Liver (tissue), 9 donors: ENCODE data around the gene KRTAP2-1. TPM values are rescaled to one million over a fixed set of nuclear protein-coding genes. Genes with fewer than 3 reads are reported as not detected.
"Not testable (repeated sequence)": the region's sequence is repeated elsewhere in the genome, so short reads cannot be mapped to it uniquely, and the experiment has no call there.

ENCODE experiments used
- DNase-seq: peaks from one replicate; pipeline ENCODE4 v3.0.0-alpha.2; 2017; ENCODE audit warnings: low spot score
- H3K27ac ChIP-seq, 2 donors: one replicate each; pipeline ENCODE4 v1.7.0; 2013; ENCODE audit warnings: inconsistent platforms in 2 of 2, low read length in 2 of 2, control low read depth in 1 of 2, low read depth in 1 of 2, mild to moderate bottlenecking in 1 of 2
- H3K27me3 ChIP-seq, 4 donors: one replicate each; pipeline versions ENCODE4 v1.6.1 to v1.7.0; 2013; ENCODE audit warnings: low read length in 3 of 4, inconsistent platforms in 1 of 4, mild to moderate bottlenecking in 1 of 4, moderate library complexity in 1 of 4; ENCODE audit not compliant: control insufficient read depth in 4 of 4, insufficient read depth in 4 of 4
- H3K36me3 ChIP-seq, 4 donors: one replicate each; pipeline versions ENCODE4 v1.6.1 to v1.7.0; 2013; ENCODE audit warnings: low read length in 3 of 4, mild to moderate bottlenecking in 3 of 4, low read depth in 1 of 4, moderate library complexity in 1 of 4; ENCODE audit not compliant: control insufficient read depth in 4 of 4, insufficient read depth in 3 of 4
- H3K4me1 ChIP-seq, 4 donors: one replicate each; pipeline versions ENCODE4 v1.6.1 to v1.7.0; 2013; ENCODE audit warnings: low read length in 3 of 4, mild to moderate bottlenecking in 3 of 4, moderate library complexity in 1 of 4; ENCODE audit not compliant: control insufficient read depth in 4 of 4, insufficient read depth in 4 of 4
- H3K4me3 ChIP-seq, 3 donors: one replicate each; pipeline versions ENCODE4 v1.6.1 to v1.7.0; 2013; ENCODE audit warnings: low read length in 3 of 3, control low read depth in 1 of 3, low read depth in 1 of 3, mild to moderate bottlenecking in 1 of 3
- H3K9ac ChIP-seq, 2 donors: one replicate each; pipeline ENCODE4 v1.7.0; 2013; ENCODE audit warnings: low read length in 2 of 2, mild to moderate bottlenecking in 2 of 2, moderate library complexity in 2 of 2, control low read depth in 1 of 2, low read depth in 1 of 2
- H3K9me3 ChIP-seq, 4 donors: one replicate each; pipeline versions ENCODE4 v1.6.1 to v1.7.0; 2013; ENCODE audit warnings: low read length in 3 of 4; ENCODE audit not compliant: control insufficient read depth in 4 of 4
- EGR1 ChIP-seq, 2 donors: IDR thresholded peaks; 2 replicates each; pipeline ENCODE4 v1.6.1; 2016 to 2018; ENCODE audit warnings: antibody characterized with exemption in 2 of 2, low read depth in 2 of 2
- FOXA1 ChIP-seq: IDR thresholded peaks from 2 replicates; pipeline ENCODE4 v1.6.1; 2016; ENCODE audit warnings: antibody characterized with exemption
- FOXA2 ChIP-seq: IDR thresholded peaks from 2 replicates; pipeline ENCODE4 v1.6.1; 2016; ENCODE audit warnings: antibody characterized with exemption
- GABPA ChIP-seq, 2 donors: IDR thresholded peaks in 1 of 2; conservative IDR thresholded peaks in 1 of 2; 2 replicates each; pipeline ENCODE4 v1.6.1; 2016; ENCODE audit warnings: antibody characterized with exemption in 2 of 2, mild to moderate bottlenecking in 1 of 2, moderate library complexity in 1 of 2
- HNF4A ChIP-seq, 2 donors: conservative IDR thresholded peaks; 2 replicates each; pipeline ENCODE4 v1.6.1; 2016; ENCODE audit warnings: antibody characterized with exemption in 2 of 2, mild to moderate bottlenecking in 2 of 2
- HNF4G ChIP-seq: IDR thresholded peaks from 2 replicates; pipeline ENCODE4 v1.6.1; 2016; ENCODE audit warnings: antibody characterized with exemption
- JUND ChIP-seq, 2 donors: IDR thresholded peaks; 2 replicates each; pipeline ENCODE4 v1.6.1; 2016; ENCODE audit warnings: antibody characterized with exemption in 2 of 2
- NR2F2 ChIP-seq: IDR thresholded peaks from 2 replicates; pipeline ENCODE4 v1.6.1; 2016; ENCODE audit warnings: antibody characterized with exemption
- RAD21 ChIP-seq, 2 donors: IDR thresholded peaks; 2 replicates each; pipeline ENCODE4 v1.6.1; 2016; ENCODE audit warnings: antibody characterized with exemption in 2 of 2, mild to moderate bottlenecking in 2 of 2
- RXRA ChIP-seq, 2 donors: IDR thresholded peaks; 2 replicates each; pipeline ENCODE4 v1.6.1; 2017 to 2018; ENCODE audit warnings: antibody characterized with exemption in 2 of 2, mild to moderate bottlenecking in 1 of 2
- SP1 ChIP-seq: IDR thresholded peaks from 2 replicates; pipeline ENCODE4 v1.6.1; 2018; ENCODE audit warnings: antibody characterized with exemption, mild to moderate bottlenecking
- TAF1 ChIP-seq: conservative IDR thresholded peaks from 2 replicates; pipeline ENCODE4 v1.6.1; 2016; ENCODE audit warnings: antibody characterized with exemption, mild to moderate bottlenecking
- YY1 ChIP-seq: IDR thresholded peaks from 2 replicates; pipeline ENCODE4 v1.6.1; 2016; ENCODE audit warnings: antibody characterized with exemption, mild to moderate bottlenecking
- WGBS: extraction: QIAGEN DNeasy Blood & Tissue Kit; methylation state at CpG from one replicate; pipeline ENCODE4 v1.1.7; 2013; 5-methylcytosine and 5-hydroxymethylcytosine counted together
- polyA plus RNA-seq, 2 donors: library from polyadenylated mRNA; stranded (reverse) in 1 of 2; unstranded in 1 of 2; fragments of 200-250 nt in 1 of 2; fragments of >200 nt in 1 of 2; fragmentation: Nextera tagmentation in 1 of 2; extraction: Ambion mirVana in 1 of 2; gene quantifications; one replicate each; pipeline versions ENCODE4 v1.2.1 to v1.2.3, GENCODE V29; 2013 to 2015
- total RNA-seq, 2 donors: library from RNA; depleted of rRNA; stranded (reverse); fragments of >200 nt; gene quantifications; one replicate each; pipeline ENCODE4 v1.2.3, GENCODE V29; 2014
- TF ChIP-seq, protein P1 (sequence below): IDR thresholded peaks from 2 replicates; pipeline ENCODE4 v1.6.1; 2016; ENCODE audit warnings: antibody characterized with exemption
- TF ChIP-seq, protein P2 (sequence below): IDR thresholded peaks from 2 replicates; pipeline ENCODE4 v1.6.1; 2016; ENCODE audit warnings: antibody characterized with exemption
- TF ChIP-seq, protein P3 (sequence below): IDR thresholded peaks from 2 replicates; pipeline ENCODE4 v1.6.1; 2016; ENCODE audit warnings: antibody characterized with exemption, mild to moderate bottlenecking
- TF ChIP-seq, protein P4 (sequence below): fragments of 150-350 bp; IDR thresholded peaks from 2 replicates; pipeline ENCODE4 v1.5.1; 2017; ENCODE audit warnings: improper control_type of control experiment, low read depth, low read length; ENCODE audit not compliant: missing input control
- TF ChIP-seq, protein P5 (sequence below): IDR thresholded peaks from 2 replicates; pipeline ENCODE4 v1.6.1; 2016; ENCODE audit warnings: antibody characterized with exemption
- donor health status: healthy.
- donor health status: healthy.
- donor health status: healthy.
- donor health status: healthy.
- donor health status: healthy.

KRTAP2-1 gene
- total and polyA plus RNA-seq, 4 donors: not detected

DNA sequence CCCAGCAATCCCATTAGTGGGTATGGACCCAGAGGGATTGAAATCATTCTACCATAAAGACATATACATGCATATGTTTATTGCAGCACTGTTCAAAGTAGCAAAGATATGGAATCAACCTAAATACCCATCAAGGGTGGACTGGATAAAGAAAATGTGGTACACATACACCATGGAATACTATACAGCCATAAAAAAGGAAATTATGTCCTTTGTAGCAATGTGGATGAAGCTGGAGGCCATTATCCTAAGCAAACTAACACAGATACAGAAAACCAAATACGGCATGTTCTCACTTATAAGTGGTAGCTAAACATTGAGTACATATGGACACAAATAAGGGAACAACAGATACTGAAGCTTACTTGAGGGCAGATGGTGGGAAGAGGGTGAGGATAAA, 10.4 kb upstream of the KRTAP2-1 start:
- no peaks in the 10 kb centered on the region for H3K36me3 ChIP-seq
- WGBS: 88% methylated on average over 1 of the region's 1 CpG

DNA sequence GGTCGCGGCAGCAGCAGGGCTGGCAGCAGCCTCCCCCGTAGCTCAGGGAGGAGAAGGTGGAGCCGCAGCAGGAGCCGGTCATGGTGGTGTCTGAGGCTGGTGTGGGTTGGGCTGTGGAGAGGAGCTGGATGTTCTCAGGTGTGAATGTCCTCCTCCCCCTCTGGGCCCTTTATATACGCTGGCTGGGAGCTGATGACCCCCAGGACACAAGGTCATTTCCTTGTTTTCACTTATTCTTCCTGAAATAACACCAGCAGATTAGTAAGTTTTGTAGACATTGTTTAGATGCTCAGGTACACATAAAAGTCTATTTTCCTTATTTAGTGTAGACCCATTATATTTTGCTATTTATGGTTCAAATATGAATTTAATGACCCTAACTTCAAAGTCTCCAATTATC, 8.0 kb upstream of the KRTAP2-1 start, which contains the start of gene KRTAP2-2:
Gene KRTAP2-2, minus strand, starts transcription at position 101 of the 400 bp plus-strand sequence. Its CDS starts 19 bp downstream, at position 82.
- not testable (repeated sequence) for H3K36me3 ChIP-seq, H3K27me3 ChIP-seq, H3K4me1 ChIP-seq, H3K4me3 ChIP-seq, DNase-seq, H3K27ac ChIP-seq, H3K9ac ChIP-seq, H3K9me3 ChIP-seq
- WGBS: 27% methylated on average over 1 of the region's 6 CpGs

More for the DNA sequence above, 10.4 kb upstream of the KRTAP2-1 start:
- Histone ChIP-seq H3K9me3 (no peaks in the 10 kb centered on the region), H3K27me3 (peaks cover 0 to 9% (median 0%) of the 10 kb centered on the region in 4 donors), H3K4me1 (no peaks in the 10 kb centered on the region), H3K9ac (no peak overlapping the region), H3K27ac (no peak overlapping the region), H3K4me3 (no peak overlapping the region)
- no peak for DNase-seq
- TF ChIP-seq FOXA1 (no peak), GABPA (IDR thresholded peaks at IDR 0.05 in 1 of 2, conservative IDR thresholded peaks at IDR 0.05 in 1 of 2) (no peak), TAF1 (no peak), NR2F2 (no peak), JUND (IDR thresholded peaks at IDR 0.05) (no peak), RXRA (IDR thresholded peaks at IDR 0.05) (no peak), YY1 (no peak), FOXA2 (no peak), HNF4A (conservative IDR thresholded peaks at IDR 0.05) (no peak), EGR1 (IDR thresholded peaks at IDR 0.05; ENCODE audit: low read depth in 2 of 2) (no peak), HNF4G (no peak), RAD21 (IDR thresholded peaks at IDR 0.05) (no peak), SP1 (no peak)
- TF ChIP-seq, protein P1, sequence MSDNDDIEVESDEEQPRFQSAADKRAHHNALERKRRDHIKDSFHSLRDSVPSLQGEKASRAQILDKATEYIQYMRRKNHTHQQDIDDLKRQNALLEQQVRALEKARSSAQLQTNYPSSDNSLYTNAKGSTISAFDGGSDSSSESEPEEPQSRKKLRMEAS: no peak
- TF ChIP-seq, protein P2, sequence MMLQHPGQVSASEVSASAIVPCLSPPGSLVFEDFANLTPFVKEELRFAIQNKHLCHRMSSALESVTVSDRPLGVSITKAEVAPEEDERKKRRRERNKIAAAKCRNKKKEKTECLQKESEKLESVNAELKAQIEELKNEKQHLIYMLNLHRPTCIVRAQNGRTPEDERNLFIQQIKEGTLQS: no peak
- TF ChIP-seq, protein P3, sequence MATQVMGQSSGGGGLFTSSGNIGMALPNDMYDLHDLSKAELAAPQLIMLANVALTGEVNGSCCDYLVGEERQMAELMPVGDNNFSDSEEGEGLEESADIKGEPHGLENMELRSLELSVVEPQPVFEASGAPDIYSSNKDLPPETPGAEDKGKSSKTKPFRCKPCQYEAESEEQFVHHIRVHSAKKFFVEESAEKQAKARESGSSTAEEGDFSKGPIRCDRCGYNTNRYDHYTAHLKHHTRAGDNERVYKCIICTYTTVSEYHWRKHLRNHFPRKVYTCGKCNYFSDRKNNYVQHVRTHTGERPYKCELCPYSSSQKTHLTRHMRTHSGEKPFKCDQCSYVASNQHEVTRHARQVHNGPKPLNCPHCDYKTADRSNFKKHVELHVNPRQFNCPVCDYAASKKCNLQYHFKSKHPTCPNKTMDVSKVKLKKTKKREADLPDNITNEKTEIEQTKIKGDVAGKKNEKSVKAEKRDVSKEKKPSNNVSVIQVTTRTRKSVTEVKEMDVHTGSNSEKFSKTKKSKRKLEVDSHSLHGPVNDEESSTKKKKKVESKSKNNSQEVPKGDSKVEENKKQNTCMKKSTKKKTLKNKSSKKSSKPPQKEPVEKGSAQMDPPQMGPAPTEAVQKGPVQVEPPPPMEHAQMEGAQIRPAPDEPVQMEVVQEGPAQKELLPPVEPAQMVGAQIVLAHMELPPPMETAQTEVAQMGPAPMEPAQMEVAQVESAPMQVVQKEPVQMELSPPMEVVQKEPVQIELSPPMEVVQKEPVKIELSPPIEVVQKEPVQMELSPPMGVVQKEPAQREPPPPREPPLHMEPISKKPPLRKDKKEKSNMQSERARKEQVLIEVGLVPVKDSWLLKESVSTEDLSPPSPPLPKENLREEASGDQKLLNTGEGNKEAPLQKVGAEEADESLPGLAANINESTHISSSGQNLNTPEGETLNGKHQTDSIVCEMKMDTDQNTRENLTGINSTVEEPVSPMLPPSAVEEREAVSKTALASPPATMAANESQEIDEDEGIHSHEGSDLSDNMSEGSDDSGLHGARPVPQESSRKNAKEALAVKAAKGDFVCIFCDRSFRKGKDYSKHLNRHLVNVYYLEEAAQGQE: no peak
- TF ChIP-seq, protein P4, sequence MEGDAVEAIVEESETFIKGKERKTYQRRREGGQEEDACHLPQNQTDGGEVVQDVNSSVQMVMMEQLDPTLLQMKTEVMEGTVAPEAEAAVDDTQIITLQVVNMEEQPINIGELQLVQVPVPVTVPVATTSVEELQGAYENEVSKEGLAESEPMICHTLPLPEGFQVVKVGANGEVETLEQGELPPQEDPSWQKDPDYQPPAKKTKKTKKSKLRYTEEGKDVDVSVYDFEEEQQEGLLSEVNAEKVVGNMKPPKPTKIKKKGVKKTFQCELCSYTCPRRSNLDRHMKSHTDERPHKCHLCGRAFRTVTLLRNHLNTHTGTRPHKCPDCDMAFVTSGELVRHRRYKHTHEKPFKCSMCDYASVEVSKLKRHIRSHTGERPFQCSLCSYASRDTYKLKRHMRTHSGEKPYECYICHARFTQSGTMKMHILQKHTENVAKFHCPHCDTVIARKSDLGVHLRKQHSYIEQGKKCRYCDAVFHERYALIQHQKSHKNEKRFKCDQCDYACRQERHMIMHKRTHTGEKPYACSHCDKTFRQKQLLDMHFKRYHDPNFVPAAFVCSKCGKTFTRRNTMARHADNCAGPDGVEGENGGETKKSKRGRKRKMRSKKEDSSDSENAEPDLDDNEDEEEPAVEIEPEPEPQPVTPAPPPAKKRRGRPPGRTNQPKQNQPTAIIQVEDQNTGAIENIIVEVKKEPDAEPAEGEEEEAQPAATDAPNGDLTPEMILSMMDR: no peak
- TF ChIP-seq, protein P5, sequence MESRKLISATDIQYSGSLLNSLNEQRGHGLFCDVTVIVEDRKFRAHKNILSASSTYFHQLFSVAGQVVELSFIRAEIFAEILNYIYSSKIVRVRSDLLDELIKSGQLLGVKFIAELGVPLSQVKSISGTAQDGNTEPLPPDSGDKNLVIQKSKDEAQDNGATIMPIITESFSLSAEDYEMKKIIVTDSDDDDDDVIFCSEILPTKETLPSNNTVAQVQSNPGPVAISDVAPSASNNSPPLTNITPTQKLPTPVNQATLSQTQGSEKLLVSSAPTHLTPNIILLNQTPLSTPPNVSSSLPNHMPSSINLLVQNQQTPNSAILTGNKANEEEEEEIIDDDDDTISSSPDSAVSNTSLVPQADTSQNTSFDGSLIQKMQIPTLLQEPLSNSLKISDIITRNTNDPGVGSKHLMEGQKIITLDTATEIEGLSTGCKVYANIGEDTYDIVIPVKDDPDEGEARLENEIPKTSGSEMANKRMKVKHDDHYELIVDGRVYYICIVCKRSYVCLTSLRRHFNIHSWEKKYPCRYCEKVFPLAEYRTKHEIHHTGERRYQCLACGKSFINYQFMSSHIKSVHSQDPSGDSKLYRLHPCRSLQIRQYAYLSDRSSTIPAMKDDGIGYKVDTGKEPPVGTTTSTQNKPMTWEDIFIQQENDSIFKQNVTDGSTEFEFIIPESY: no peak

DNA sequence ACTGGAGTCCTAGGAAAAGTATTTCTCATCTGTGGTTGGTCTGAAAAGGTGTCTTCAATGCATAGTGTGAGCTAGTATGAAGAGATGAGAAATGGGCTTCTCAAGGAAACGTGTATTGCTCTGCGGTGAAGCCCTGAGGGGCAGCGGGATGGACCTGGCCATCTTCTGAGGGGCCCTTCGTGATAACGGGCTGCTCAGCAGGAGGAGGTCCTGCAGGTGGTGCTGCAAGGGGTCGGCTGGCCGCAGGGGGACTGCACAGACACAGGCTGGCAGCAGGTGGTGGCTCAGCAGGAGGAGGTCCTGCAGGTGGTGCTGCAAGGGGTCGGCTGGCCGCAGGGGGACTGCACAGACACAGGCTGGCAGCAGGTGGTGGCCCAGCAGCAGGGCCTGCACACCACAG, 7.4 kb upstream of the KRTAP2-1 start:
- 60% methylated on average over 9 of the region's 9 CpGs for WGBS
- H3K4me3 ChIP-seq, H3K27ac ChIP-seq, H3K9ac ChIP-seq, H3K27me3 ChIP-seq, H3K4me1 ChIP-seq, H3K9me3 ChIP-seq, DNase-seq, H3K36me3 ChIP-seq: not testable (repeated sequence)
